Measurements from ENCODE around the gene AKAIN1.

The AKAIN1 gene

DNA sequence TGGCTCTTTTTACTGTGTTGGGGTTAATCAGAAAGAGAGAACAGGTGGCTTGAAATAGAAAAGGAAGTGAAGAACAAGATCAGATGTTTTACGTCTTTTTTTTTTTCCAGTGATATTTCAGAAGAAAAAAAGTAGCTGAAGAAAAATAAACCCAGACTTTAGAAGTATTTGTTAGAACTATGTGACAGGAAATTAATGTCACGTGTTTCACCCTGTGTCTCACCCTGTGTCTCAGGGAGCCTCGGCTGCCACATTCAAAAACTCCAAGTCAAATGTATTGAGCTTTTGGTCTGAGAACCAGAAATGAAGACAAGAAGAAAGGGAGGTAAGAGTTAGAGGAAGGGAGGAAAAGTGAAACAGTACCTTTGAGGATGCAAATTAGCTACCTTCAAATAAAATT, 38.0 kb downstream of the AKAIN1 start:
- H3K79me2 ChIP-seq (ENCODE audit: low read length) = no peaks in the 10 kb centered on the region
- H3K9me2 ChIP-seq (replicated peaks; ENCODE audit: insufficient read depth, low read length) = no peaks in the 10 kb centered on the region
- H3K9ac ChIP-seq (ENCODE audit: low read length) = no peak overlapping the region
- H3K9me3 ChIP-seq (replicated peaks; ENCODE audit: insufficient read depth, low read length) = no peaks in the 10 kb centered on the region
- H3K4me2 ChIP-seq (ENCODE audit: low read depth, low read length) = no peak overlapping the region
- H3F3A ChIP-seq (ENCODE audit: insufficient read depth, low read length) = no peaks in the 10 kb centered on the region
- H4K20me1 ChIP-seq (ENCODE audit: insufficient read depth, low read length) = no peaks in the 10 kb centered on the region
- no peak overlapping the region for H2AFZ ChIP-seq (ENCODE audit: low read length)
- no peak overlapping the region for H3K27ac ChIP-seq (ENCODE audit: low read length)
- no peak overlapping the region for H3K4me3 ChIP-seq (ENCODE audit: low read length)
- H3K27me3 ChIP-seq (replicated peaks; ENCODE audit: insufficient read depth, low read length) = no peaks in the 10 kb centered on the region
- no peak for DNase-seq
- H3K4me1 ChIP-seq (ENCODE audit: low read length) = no peaks in the 10 kb centered on the region
- TF ChIP-seq EZH2phosphoT487 (IDR thresholded peaks at IDR 0.05; ENCODE audit: low read length) (no peak), EZH2 (optimal IDR thresholded peaks at IDR 0.05; ENCODE audit: low read depth, low read length) (no peak), CTCF (IDR thresholded peaks at IDR 0.05; ENCODE audit: low read length) (no peak)
- H3K36me3 ChIP-seq (replicated peaks; ENCODE audit: insufficient read depth, low read length) = no peaks in the 10 kb centered on the region

GRCh38 chr18:5158587-5158986, 38.5 kb downstream of the AKAIN1 start:
- Histone ChIP-seq H3K4me2 (ENCODE audit: low read depth, low read length) (no peak overlapping the region), H3K27ac (ENCODE audit: low read length) (no peak overlapping the region), H3K9ac (ENCODE audit: low read length) (no peak overlapping the region), H3K36me3 (replicated peaks; ENCODE audit: insufficient read depth, low read length) (no peaks in the 10 kb centered on the region), H3K9me3 (replicated peaks; ENCODE audit: insufficient read depth, low read length) (no peaks in the 10 kb centered on the region), H3K4me1 (ENCODE audit: low read length) (no peaks in the 10 kb centered on the region), H4K20me1 (ENCODE audit: insufficient read depth, low read length) (no peaks in the 10 kb centered on the region), H2AFZ (ENCODE audit: low read length) (no peak overlapping the region), H3K4me3 (ENCODE audit: low read length) (no peak overlapping the region), H3F3A (ENCODE audit: insufficient read depth, low read length) (no peaks in the 10 kb centered on the region), H3K79me2 (ENCODE audit: low read length) (no peaks in the 10 kb centered on the region), H3K27me3 (replicated peaks; ENCODE audit: insufficient read depth, low read length) (no peaks in the 10 kb centered on the region), H3K9me2 (replicated peaks; ENCODE audit: insufficient read depth, low read length) (no peaks in the 10 kb centered on the region)
- DNase-seq = no peak
- TF ChIP-seq CTCF (IDR thresholded peaks at IDR 0.05; ENCODE audit: low read length) (no peak), EZH2phosphoT487 (IDR thresholded peaks at IDR 0.05; ENCODE audit: low read length) (no peak), EZH2 (optimal IDR thresholded peaks at IDR 0.05; ENCODE audit: low read depth, low read length) (no peak)

DNA sequence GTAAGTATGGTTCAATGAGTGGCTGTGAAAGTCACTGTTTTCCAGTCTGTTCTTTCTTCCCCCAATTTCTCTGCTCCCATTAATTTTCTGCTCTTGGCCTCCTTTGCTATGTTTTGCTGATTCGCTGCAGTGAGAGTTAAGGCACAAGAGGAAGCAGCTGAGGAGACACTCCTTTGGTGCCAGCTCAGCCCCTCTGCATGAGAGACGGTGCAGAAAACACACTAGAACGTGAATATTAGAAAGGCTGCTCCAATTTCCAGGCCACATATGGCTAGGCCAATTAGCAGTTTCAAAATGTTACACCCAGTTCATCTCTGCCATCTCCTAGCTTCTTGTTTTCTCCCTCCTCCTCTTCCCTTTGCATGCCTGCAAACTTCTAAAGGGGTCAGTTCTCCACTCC, 38.9 kb downstream of the AKAIN1 start:
- no peaks in the 10 kb centered on the region for H3K4me1 ChIP-seq (ENCODE audit: low read length)
- H3K9me3 ChIP-seq (replicated peaks; ENCODE audit: insufficient read depth, low read length) = no peaks in the 10 kb centered on the region
- no peak for DNase-seq
- H3F3A ChIP-seq (ENCODE audit: insufficient read depth, low read length) = no peaks in the 10 kb centered on the region
- TF ChIP-seq CTCF (IDR thresholded peaks at IDR 0.05; ENCODE audit: low read length) (no peak), EZH2 (optimal IDR thresholded peaks at IDR 0.05; ENCODE audit: low read depth, low read length) (no peak), EZH2phosphoT487 (IDR thresholded peaks at IDR 0.05; ENCODE audit: low read length) (no peak)
- no peaks in the 10 kb centered on the region for H3K27me3 ChIP-seq (replicated peaks; ENCODE audit: insufficient read depth, low read length)
- no peaks in the 10 kb centered on the region for H3K79me2 ChIP-seq (ENCODE audit: low read length)
- H3K4me3 ChIP-seq (ENCODE audit: low read length) = no peak overlapping the region
- no peak overlapping the region for H3K27ac ChIP-seq (ENCODE audit: low read length)
- H3K36me3 ChIP-seq (replicated peaks; ENCODE audit: insufficient read depth, low read length) = no peaks in the 10 kb centered on the region
- no peak overlapping the region for H2AFZ ChIP-seq (ENCODE audit: low read length)
- H3K9me2 ChIP-seq (replicated peaks; ENCODE audit: insufficient read depth, low read length) = no peaks in the 10 kb centered on the region
- no peaks in the 10 kb centered on the region for H4K20me1 ChIP-seq (ENCODE audit: insufficient read depth, low read length)
- no peak overlapping the region for H3K9ac ChIP-seq (ENCODE audit: low read length)
- H3K4me2 ChIP-seq (ENCODE audit: low read depth, low read length) = no peak overlapping the region
